HG03045 (cell line): ENCODE measurements around the gene FOXO6.

Source experiments
- ATAC-seq: cut with Tn5 transposase; IDR thresholded peaks from one replicate; pipeline ENCODE4 v1.9.1; 2021; ENCODE audit warnings: mild to moderate bottlenecking, moderate library complexity; ENCODE audit not compliant: unreplicated experiment

Gene FOXO6

GRCh38 chr1:41382480-41383090, 21.4 kb downstream of the FOXO6 start:
- ATAC-seq = no peak

DNA sequence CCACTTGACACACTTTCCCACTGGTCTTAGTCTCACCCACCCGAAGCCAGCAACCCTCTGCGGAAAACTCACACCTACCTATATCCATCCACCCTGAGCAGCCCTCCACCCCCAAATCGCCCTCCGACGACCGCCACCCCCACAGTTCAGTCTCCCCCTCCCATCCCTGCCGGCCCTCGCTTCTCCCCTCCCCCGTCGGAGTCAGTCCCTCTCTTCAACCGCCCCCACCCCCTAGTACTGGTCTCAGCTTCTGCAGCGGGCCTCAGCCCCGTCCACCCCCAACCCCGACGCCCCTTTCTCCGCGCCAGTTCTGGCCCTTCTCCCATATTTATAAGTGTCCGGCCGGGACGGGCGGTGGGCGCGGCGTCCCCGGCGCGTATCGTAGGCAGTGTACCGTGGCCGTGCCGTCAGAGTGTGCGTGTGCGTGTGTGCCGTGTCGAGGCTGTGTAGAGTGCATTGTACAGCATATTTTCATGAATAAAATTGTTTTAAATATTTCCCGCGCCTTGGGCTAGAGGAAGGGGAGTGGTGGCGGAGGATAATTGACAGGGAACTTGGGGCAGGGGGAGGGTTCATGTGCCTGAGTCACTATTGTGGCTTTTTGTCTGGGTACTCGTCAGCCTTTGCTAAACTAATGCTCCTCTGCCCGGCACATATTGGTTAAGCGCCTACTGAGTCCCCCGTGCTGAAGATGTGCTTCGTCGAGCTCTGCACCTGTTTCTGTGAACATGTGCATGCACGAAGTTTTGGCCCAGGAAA, 22.0 kb downstream of the FOXO6 start:
- no peak for ATAC-seq

GRCh38 chr1:41384579-41384978, 23.3 kb downstream of the FOXO6 start:
- no peak for ATAC-seq

DNA sequence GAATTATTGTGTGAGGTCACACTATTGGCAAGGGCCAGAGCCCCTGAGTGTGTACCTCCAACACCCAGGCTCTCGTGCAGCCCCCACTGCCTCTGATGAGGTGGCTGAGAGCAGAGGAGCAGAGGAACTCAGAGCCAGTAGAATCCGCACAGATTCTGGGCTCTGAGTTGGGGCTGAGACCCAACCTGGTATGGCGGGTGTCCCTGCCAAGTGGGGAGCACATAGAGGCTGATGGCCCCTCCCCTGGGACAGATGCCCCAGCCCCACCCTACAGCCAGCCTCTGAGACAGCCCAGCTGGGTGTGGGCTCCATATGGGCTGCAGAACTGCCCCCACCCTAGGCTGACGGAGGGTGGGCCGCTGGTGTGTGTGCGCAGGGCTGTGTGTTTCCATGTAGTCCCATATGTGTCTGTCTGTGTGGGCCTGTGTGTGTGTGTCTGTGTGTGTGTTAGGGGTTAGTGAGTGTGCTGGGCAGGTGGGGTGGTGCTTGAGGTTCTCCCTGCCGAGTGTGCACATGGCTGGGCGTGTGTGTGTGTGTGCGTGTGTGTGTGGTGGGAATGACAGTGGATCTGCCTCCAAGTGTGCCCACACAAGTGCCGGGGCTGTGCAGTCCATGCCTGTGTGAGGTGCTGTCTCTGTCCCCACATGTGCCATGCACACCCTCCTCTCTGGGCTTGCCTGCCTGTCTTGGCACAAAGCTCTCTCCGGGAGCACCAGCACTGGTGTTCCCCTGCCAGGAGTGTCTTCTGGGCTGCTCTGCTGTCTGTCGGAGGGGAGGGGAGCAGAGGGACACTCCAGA, 24.4 kb downstream of the FOXO6 start:
- ATAC-seq = no peak

GRCh38 chr1:41386196-41386663, 25.0 kb downstream of the FOXO6 start:
- no peak for ATAC-seq

GRCh38 chr1:41387667-41388091, 26.4 kb downstream of the FOXO6 start:
- no peak for ATAC-seq

- ATAC-seq = no peak
These were observed 27.3 kb downstream of the FOXO6 start for GRCh38 chr1:41388510-41388909.

DNA sequence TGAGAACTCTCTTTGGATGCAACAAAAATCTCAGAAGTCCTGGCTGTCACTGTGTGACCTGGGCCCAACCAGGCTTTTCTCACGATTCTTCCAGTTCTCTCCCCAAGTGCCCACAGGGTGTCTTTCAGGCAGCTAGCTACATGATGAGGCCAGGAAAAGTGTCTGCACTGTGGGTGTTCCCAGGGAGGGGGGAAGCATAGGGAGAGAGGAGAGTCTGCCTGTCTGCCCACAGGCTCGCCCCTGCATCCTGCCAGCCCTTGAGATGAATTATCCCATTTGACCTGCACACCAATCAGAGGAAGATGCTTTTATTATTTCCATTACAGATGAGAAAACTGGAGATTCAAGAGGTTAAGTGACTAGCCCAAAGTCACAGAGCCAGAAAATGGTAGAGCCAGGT, 27.8 kb downstream of the FOXO6 start:
- no peak for ATAC-seq

DNA sequence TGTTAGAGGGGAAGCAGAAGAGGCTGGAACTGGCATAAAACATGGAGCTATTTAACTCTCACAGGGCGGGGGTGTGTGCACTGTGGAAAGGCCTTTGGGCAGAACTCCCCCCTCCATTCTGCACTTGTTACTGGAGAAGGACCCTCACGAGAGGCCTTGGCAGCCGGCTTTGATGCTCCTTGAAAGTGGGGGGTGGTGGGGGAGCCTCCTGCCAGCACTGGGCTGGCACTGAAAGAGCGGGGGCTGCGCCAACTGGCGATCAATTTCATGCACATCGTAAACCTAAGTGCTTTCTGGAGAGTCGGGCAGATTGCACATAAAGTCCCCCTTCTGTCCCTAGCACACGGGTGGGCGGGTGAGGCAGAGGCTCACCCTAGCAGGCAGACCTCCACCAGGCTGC, 28.9 kb downstream of the FOXO6 start:
- no peak for ATAC-seq

DNA sequence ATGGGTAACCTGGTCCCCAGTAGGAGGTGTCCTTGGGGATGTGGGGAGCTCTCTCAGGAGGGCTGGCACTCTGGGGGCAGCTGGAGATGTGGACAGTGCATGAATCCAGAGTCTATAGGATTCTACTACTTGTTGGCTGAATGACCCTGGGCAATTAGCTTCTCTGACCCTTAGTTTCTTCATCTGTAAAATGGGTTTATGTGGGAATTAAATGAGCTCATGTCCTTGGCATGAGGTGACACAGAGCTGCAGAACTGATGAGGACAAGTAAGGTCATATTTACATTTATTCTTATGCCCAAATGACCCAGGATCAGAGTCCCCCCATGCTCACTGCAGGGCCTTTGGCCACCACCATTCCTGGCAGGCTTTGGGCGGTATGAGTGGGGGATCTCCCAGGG, 29.3 kb downstream of the FOXO6 start:
- ATAC-seq = no peak

GRCh38 chr1:41391834-41392527, 30.7 kb downstream of the FOXO6 start:
- ATAC-seq = no peak

- ATAC-seq = no peak
These were observed 31.3 kb downstream of the FOXO6 start for GRCh38 chr1:41392528-41392924.

GRCh38 chr1:41393716-41394368, 32.6 kb downstream of the FOXO6 start:
- ATAC-seq = no peak

- no peak for ATAC-seq
These were observed 33.1 kb downstream of the FOXO6 start for GRCh38 chr1:41394369-41394744.

DNA sequence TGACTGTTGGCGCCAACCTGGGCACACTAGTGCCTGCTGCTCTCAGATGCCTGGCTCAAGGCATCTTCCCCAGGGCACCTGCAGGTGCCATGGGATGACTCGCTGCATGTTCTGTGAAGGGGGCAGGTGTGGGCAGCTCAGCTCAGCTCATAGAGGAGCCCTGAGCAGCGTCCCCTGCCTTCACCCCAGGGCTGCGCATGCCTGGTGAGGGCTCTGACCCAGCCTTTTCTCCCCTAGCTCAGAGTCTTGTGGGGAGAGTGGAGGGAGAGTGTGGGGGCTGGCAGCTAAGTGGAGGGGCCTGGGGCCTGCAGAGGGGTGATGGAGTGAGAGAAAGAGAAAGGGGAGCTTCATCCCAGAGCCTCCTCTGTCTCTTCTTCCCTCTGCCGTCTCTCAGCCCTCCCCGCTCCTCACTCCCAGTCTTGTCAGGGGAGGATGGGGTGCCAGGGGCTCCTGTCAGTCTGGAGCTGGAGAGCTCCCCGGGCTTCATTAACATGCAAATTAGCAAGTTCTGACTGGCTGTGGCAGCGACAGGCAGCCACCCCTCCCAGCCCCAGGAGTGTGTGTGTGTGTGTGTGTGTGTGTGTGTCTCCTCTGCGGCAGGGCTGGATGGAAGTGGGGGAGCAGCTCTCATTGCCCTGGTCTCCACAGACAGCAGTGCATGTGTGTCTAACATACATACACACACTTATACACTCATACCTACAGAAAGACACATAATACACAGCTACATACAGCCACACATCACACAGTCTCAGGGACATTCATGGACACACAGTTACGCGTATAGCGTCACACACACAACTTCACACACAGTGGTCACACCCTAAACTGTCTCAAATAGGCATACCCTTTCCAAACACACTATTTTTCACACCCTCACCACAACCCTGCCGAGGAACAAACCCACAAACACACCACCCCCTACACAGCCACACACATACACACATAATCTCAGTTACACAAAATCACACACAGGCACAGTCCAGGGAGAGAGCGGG, 34.0 kb downstream of the FOXO6 start:
- no peak for ATAC-seq

DNA sequence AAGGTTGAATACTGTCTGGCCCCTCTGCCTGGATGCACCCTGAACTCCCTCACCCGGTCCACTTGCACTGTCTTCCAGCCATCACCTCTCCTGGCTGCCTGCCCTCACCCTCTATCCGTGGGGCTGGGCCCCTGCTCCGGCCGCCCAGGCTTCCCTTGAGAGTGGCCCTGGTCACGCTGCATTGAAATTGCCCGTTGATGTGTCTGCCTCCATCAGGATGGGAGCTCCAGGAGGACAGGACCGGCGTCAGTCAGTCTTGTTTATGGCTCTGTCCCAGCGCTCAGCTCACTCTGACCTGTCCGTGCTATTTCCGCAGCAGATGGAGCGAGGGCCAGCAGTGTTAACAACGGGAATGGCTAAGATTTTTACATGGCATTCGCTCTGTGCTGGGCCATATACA, 34.9 kb downstream of the FOXO6 start:
- no peak for ATAC-seq

DNA sequence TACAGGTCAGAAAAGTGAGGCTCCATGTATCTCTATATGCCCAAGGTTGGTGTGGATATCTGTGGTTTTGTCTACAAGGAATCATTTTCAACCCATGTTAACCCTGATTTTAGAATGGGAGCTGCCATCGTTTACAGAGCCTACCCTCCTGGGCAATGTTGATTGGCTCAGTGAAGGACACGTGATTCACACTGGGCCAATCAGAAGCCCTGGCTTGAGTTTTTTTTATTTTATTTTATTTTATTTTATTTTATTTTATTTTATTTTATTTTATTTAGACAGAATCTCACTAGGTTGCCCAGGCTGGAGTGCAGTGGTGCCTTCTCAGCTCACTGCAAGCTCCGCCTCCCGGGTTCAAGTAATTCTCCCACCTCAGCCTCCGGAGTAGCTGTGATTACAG, 35.8 kb downstream of the FOXO6 start:
- ATAC-seq = no peak

- no peak for ATAC-seq
These were observed 36.6 kb downstream of the FOXO6 start for GRCh38 chr1:41397753-41398330.

GRCh38 chr1:41399145-41399795, 38.0 kb downstream of the FOXO6 start:
- no peak for ATAC-seq
